ENCODE results near the gene RBM15. TPM values are rescaled to one million over a fixed set of nuclear protein-coding genes. Genes with fewer than 3 reads are reported as not detected.

Gene RBM15
- total RNA-seq, 3 donors from 2014 or later (not counting 1 experiment from before 2014, with no cell fraction given), result 81.8 to 109 (median 87.0) TPM

- Histone ChIP-seq H3K4me3 (ENCODE audit: low read length) (no peak overlapping the region), H3K9me3 (ENCODE audit: control insufficient read depth, insufficient read depth, low read length) (no peaks in the 10 kb centered on the region), H3K36me3 (ENCODE audit: control insufficient read depth, insufficient read depth, low read length) (peaks cover 7% of the 10 kb centered on the region), H3K27ac (ENCODE audit: low read length) (no peak overlapping the region), H3K4me1 (ENCODE audit: control insufficient read depth, insufficient read depth, low read length) (no peaks in the 10 kb centered on the region), H3K27me3 (ENCODE audit: control insufficient read depth, insufficient read depth, low read length) (no peaks in the 10 kb centered on the region)
- Mint-ChIP-seq H3K4me3 (no peak overlapping the region), H3K27ac (no peak overlapping the region), H3K27me3 (ENCODE audit: low read depth in 2 of 2) (no peaks in the 10 kb centered on the region), H3K36me3 (no peaks in the 10 kb centered on the region), H3K9me3 (no peaks in the 10 kb centered on the region), H3K4me1 (no peaks in the 10 kb centered on the region)
- ATAC-seq, result no peak
- no peak for DNase-seq
- 96% methylated on average over 3 of the region's 3 CpGs for WGBS (ENCODE audit: insufficient coverage)
- TF ChIP-seq CTCF (IDR thresholded peaks at IDR 0.05), result no peak
- intact Hi-C loops (cut with micrococcal nuclease), result no loop called here
Measured at GRCh38 chr1:110394493-110394820, 55.3 kb downstream of the RBM15 start.

Other genes starting within 250 kb of the RBM15 start
- not detected for gene UBL4B, start 226.9 kb upstream of the RBM15 start, total RNA-seq
- not detected for gene SLC6A17, start 188.9 kb upstream of the RBM15 start, total RNA-seq
- 1 to 10 TPM; 2.5 to 3.9 (median 3.3) TPM for gene KCNC4, start 129.1 kb upstream of the RBM15 start, total RNA-seq
- under 1 TPM; 0.30 to 0.40 (median 0.34) TPM for gene SLC16A4, start 51.6 kb downstream of the RBM15 start, total RNA-seq
- gene LAMTOR5, start 68.3 kb downstream of the RBM15 start, total RNA-seq, result 100 to 1,000 TPM in 1 of 3 donors, 10 to 100 TPM in 2; 86.1 to 102 (median 90.4) TPM
- not detected for gene PROK1, start 111.8 kb downstream of the RBM15 start, total RNA-seq
- gene KCNA10, start 179.8 kb downstream of the RBM15 start, total RNA-seq, result not detected

Data from natural killer cell (primary cell).